Measurements from ENCODE around the gene BABAM2.

GRCh38 chr2:28142386-28142785 lies 251.9 kb downstream of the BABAM2 start:
- no peak for TF ChIP-seq EZH2phosphoT487 (IDR thresholded peaks at IDR 0.05; ENCODE audit: borderline replicate concordance, low read depth, low read length)
- TF ChIP-seq, protein P1, sequence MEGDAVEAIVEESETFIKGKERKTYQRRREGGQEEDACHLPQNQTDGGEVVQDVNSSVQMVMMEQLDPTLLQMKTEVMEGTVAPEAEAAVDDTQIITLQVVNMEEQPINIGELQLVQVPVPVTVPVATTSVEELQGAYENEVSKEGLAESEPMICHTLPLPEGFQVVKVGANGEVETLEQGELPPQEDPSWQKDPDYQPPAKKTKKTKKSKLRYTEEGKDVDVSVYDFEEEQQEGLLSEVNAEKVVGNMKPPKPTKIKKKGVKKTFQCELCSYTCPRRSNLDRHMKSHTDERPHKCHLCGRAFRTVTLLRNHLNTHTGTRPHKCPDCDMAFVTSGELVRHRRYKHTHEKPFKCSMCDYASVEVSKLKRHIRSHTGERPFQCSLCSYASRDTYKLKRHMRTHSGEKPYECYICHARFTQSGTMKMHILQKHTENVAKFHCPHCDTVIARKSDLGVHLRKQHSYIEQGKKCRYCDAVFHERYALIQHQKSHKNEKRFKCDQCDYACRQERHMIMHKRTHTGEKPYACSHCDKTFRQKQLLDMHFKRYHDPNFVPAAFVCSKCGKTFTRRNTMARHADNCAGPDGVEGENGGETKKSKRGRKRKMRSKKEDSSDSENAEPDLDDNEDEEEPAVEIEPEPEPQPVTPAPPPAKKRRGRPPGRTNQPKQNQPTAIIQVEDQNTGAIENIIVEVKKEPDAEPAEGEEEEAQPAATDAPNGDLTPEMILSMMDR (conservative IDR thresholded peaks at IDR 0.05; ENCODE audit: low read length), result no peak
